GM23338 (cell line): ENCODE results near the gene DGKB.

Experiments used
- CREB1 ChIP-seq: fragments of 250-450 bp; sonication (Bioruptor Pico); IDR thresholded peaks from 2 replicates; pipeline ENCODE4 v1.5.0; 2020; ENCODE audit warnings: low read depth, mild to moderate bottlenecking, moderate library complexity
- CTCF ChIP-seq, 2 experiments: fragments of 200-600 bp in 1 of 2; sonication (generic) in 1 of 2; conservative IDR thresholded peaks; 2 replicates each; pipeline versions ENCODE4 v1.5.1 to v1.6.1; 2016 to 2017; ENCODE audit warnings: antibody characterized with exemption in 2 of 2, low read depth in 2 of 2, mild to moderate bottlenecking in 2 of 2, moderate library complexity in 1 of 2
- EZH2 ChIP-seq: fragments of 200-600 bp; sonication (generic); IDR thresholded peaks from one replicate; pipeline ENCODE4 v1.8.0; 2017; ENCODE audit warnings: antibody characterized with exemption, mild to moderate bottlenecking, low read depth; ENCODE audit not compliant: unreplicated experiment
- EZH2phosphoT487 ChIP-seq: fragments of 200-600 bp; sonication (generic); IDR thresholded peaks from one replicate; pipeline ENCODE4 v1.8.1; 2018; ENCODE audit warnings: antibody characterized with exemption; ENCODE audit not compliant: unreplicated experiment
- POLR2AphosphoS5 ChIP-seq: IDR thresholded peaks from 2 replicates; pipeline ENCODE4 v1.6.1; 2016; ENCODE audit warnings: antibody characterized with exemption, low read depth
- REST ChIP-seq: IDR thresholded peaks from one replicate; pipeline ENCODE4 v1.6.1; 2018; ENCODE audit warnings: antibody characterized with exemption; ENCODE audit not compliant: unreplicated experiment

- TF ChIP-seq REST (no peak), EZH2phosphoT487 (no peak), EZH2 (no peak), CTCF (conservative IDR thresholded peaks at IDR 0.05; ENCODE audit: low read depth in 2 of 2) (no peak), POLR2AphosphoS5 (no peak), CREB1 (CRISPR knock-in tag) (no peak)
These were observed 134.7 kb downstream of the DGKB start for GRCh38 chr7:14767716-14768425.
